Activated T-cell treated with anti-CD3 and anti-CD28 coated beads for 48 hours (primary cell): Measurements from ENCODE around the gene SYK.

Experiments used
- DNase-seq: peaks from one replicate; pipeline ENCODE4 v3.0.0-alpha.2; 2020; ENCODE audit warnings: low read depth

Gene SYK

GRCh38 chr9:90825586-90825985 lies 24.0 kb downstream of the SYK start:
- no peak for DNase-seq

GRCh38 chr9:90826326-90827020 lies 24.9 kb downstream of the SYK start:
- DNase-seq: no peak

DNA sequence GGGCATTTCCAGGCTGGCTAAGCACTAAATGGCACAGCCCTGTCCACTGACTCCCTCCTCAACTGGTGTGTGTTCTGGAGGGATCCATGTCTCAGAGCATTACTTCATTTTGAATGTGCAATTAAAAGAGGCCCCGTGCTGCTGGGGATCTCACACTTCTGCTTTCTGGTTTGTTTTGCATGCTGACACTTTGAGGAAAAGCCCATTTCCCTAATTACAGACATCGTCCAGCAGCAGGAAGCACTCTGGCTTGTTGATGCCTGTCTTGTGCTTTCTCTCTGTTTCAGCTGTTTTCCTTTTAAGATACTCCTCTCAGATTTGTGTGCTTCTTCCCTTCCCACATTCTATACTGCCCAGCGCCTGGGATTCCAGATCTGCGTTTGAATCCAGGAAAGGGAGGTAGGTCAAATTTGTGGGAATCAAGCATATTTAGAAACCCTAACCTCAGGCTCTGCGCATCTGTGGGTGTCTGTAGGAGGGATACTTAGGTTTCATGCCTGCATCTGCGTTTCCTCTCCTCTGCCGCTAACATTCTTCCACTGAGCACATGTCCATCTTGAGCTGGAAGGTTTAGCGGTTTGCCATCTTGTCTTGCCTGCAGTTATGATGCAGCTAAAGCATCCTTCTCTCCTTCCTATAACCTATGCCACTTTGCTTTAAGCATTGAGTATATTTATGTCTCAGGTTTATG lies 25.7 kb downstream of the SYK start:
- DNase-seq: no peak

GRCh38 chr9:90830051-90830450 lies 28.4 kb downstream of the SYK start:
- DNase-seq: no peak

GRCh38 chr9:90830977-90831376 lies 29.4 kb downstream of the SYK start:
- no peak for DNase-seq

DNA sequence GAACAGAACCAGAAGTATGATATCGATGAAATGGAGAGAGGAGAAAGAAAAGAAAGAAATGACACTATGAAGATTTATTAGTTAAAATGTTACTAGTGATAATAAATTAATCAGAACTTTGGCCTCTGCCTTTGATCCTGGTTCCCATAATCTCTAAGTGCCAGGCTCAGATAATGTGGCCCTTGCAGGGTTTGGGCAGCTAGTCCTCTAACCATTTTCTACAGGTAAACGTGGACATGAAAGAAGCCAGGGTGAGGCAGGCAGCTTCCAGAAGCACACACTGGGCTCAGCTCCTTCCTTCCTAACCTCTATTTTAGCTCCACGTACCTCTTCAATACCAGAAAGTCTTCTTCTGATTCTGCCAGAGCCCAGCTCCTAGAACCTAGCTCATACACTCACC lies 30.6 kb downstream of the SYK start:
- DNase-seq: no peak

DNA sequence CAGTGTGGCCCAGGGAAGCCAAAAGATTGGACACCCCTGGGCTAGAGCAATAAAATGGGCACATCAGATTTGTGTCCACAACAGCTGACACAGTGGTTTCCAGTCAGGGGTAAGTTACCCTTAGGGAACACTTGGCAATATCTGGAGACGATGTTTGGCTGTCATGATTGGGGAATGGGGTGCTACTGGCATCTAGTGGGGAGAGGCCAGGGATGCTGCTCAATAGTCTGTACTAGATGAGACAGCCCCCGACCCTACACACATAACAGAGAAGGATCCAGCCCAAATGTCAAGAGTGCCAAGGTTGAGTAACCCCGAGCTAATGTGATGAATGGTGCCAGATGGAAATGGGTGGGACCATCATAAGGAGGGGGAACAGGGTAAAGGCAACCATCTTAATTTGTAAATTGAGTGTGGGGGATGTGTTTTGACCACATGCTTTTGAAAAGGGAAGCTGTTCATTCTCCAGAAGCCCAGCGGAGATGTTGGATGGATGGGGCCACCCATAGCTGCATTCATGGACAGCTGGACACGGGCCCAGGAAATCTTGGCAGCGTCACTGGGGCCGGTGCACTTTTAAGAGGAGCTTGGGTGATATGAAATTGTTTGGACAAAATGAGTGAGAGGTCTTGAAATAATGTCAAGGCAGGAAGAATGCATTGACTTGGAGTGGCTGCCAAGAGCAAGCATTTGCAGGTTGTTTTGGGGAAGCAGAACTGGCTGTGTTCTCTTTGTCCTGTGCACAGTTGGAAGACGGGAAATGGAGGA lies 33.4 kb downstream of the SYK start:
- no peak for DNase-seq

GRCh38 chr9:90836411-90837080 lies 34.9 kb downstream of the SYK start:
- DNase-seq: no peak

GRCh38 chr9:90838098-90838497 lies 36.5 kb downstream of the SYK start:
- no peak for DNase-seq

DNA sequence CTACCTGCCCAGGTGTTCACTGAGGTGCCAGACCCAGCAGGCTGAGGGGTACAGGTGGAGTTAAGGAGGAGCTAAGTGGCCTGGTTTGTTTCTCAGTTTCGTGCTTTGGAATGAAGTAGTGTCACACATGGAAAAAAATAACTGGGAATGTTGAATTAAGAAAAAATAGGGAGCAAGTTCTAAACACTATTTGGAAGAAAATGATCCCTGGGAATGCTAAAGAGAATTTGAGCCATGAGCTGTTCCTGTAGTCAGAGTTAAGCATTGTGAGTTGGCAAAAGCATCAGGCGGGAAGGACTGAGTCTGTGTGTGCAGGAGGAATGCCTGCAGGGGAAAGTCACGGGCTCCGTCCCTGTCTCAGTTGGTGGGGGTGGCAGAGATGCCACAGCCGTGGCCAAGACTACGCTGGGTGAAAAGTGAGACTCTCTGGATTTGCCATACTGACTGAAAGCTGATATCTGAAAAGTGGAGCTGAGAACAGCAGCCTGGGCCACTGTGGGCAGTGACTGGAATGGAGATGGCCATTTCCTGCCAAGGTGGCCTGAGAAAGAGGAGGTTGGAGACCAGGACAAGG lies 37.0 kb downstream of the SYK start:
- DNase-seq: no peak

GRCh38 chr9:90839183-90839728 lies 37.6 kb downstream of the SYK start:
- no peak for DNase-seq

DNA sequence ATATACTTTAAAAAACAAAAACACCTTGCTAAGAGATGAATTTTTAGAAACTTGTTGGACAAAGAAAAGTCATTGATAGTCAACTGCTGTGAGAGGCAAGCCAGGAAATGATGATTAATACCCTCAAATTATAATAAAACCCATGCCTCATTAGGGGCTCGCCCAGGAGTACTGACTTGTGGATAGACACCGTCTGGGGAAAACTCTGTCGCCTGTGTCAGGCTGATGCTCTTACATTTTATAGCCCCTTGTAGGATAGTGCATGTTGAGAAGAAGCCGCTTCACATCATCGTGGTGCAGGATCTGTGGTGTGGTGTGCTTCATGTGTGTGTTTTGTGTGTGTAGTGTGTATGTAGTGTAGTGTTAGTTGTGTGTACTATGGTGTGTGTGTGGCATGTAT lies 39.1 kb downstream of the SYK start:
- no peak for DNase-seq

- no peak for DNase-seq
Measured at GRCh38 chr9:90841213-90841612, 39.6 kb downstream of the SYK start.

GRCh38 chr9:90841615-90842014 lies 40.0 kb downstream of the SYK start:
- DNase-seq: no peak

DNA sequence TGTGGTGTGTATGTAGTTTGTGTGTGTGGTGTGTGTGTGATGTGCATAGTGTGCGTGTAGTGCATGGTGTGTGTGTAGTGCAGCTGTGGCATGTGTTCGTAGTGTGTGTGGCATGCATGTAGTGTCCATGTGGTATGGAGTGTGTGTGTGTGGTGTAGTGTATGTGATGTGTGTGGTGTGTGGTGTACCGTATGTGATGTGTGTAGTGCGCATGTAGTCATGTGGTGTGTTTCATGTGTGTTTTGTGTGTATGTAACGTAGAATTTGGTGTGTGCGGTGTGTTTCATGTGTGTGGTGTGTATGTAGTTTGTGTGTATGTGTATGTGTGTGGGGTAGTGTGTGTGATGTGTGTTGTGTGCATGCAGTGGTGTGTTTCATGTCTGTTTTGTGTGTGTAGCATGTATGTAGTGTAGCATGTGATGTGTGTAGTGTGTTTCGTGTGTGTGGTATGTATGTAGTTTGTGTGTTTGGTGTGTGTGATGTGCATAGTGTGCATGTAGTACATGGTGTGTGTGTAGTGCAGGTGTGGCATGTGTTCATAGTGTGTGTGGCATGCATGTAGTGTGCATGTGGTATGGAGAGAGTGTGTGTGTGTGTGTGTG lies 40.7 kb downstream of the SYK start:
- DNase-seq: no peak

DNA sequence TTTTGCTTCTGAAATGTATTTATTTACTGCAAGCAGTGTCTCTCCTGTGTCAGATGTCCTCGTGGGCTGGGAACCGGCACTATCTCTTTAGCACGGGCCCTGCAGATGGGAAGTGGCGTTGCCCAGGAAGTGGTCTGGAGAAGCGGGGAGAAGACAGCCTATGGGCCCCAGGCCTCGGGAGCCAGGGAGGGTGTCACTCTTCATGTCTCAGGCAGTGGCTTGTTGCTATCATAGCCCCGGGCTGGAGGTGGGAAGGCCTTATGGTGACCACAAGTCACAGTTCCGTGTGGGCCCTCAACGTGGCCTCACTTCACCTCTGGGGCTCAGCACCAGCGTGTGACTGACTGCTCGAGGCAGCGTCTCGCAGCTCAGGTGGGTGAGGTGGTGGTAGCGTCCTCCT lies 41.4 kb downstream of the SYK start:
- DNase-seq: no peak

DNA sequence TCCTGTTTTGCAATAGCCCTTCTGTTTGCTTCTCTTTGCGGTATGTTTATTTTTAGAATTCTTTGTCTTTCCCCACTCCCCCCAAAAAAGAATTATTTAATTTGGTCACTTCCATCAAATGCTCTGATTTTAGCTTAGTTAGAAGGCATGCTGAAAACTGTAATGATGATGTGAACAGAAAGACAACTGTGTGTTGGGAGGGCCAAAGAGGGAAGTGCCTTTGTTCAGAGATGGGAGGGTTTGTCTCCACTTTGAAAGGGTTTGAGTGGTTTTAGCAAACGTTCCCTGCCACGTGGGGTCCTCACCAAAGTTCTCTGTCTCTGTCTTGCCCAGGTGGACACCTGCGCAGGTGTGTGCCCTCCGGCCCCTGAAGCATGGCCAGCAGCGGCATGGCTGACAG lies 41.9 kb downstream of the SYK start:
- DNase-seq: no peak

GRCh38 chr9:90844326-90844725 lies 42.7 kb downstream of the SYK start:
- no peak for DNase-seq

- DNase-seq: no peak
Measured at GRCh38 chr9:90846770-90847419, 45.3 kb downstream of the SYK start.

- no peak for DNase-seq
Measured at GRCh38 chr9:90847971-90848370, 46.4 kb downstream of the SYK start.

DNA sequence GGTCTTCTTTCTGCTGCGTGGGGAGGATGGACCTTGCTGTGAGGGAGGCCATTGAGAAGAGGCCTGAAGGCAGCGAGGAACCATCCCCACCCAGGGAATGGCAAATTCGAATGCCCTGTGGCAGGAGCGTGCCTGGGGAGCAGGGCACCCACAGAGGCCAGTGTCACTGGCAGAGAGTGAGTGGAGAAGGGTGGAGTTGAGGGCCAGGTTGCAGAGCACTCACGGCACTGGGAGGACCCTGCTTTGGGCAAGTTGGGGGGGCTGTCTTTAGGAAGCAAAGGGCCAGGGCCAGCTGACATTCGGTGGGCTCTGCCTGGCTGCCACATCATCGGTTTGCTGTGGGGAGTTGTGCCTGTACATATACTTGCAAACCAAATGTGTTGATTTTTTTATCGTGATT lies 47.2 kb downstream of the SYK start:
- no peak for DNase-seq
